Loucy (cell line): ENCODE results near the gene TNNI3.

ENCODE experiments used
- H2AFZ ChIP-seq: fragments of 200-600 bp; sonication (generic); 2 replicates; pipeline ENCODE4 v1.6.0; 2016; ENCODE audit warnings: antibody characterized with exemption, mild to moderate bottlenecking, low read length, moderate library complexity
- H3F3A ChIP-seq: fragments of 200-600 bp; 2 replicates; pipeline ENCODE4 v1.6.0; 2016; ENCODE audit warnings: antibody characterized with exemption, low read depth, mild to moderate bottlenecking
- H3K27me3 ChIP-seq: fragments of 200-600 bp; sonication (generic); 2 replicates; pipeline ENCODE4 v1.6.1; 2014; ENCODE audit warnings: low read length, mild to moderate bottlenecking; ENCODE audit not compliant: insufficient read depth, poor library complexity, severe bottlenecking
- H3K36me3 ChIP-seq: fragments of 200-600 bp; sonication (generic); 2 replicates; pipeline ENCODE4 v1.6.1; 2016; ENCODE audit warnings: low read length; ENCODE audit not compliant: insufficient read depth
- H3K4me1 ChIP-seq: fragments of 200-600 bp; sonication (generic); 2 replicates; pipeline ENCODE4 v1.5.1; 2014; ENCODE audit warnings: low read length, mild to moderate bottlenecking; ENCODE audit not compliant: insufficient read depth, poor library complexity, severe bottlenecking
- H3K4me2 ChIP-seq: fragments of 200-600 bp; sonication (generic); 2 replicates; pipeline ENCODE4 v1.6.0; 2014; ENCODE audit warnings: antibody characterized with exemption, low read length, low read depth, mild to moderate bottlenecking; ENCODE audit not compliant: poor library complexity, severe bottlenecking
- H3K4me3 ChIP-seq: fragments of 200-600 bp; sonication (generic); 2 replicates; pipeline ENCODE4 v1.5.1; 2014; ENCODE audit warnings: low read length, mild to moderate bottlenecking, mixed read lengths; ENCODE audit not compliant: poor library complexity, severe bottlenecking
- H3K79me2 ChIP-seq: fragments of 200-600 bp; sonication (generic); 2 replicates; pipeline ENCODE4 v1.6.1; 2014; ENCODE audit warnings: low read length; ENCODE audit not compliant: insufficient read depth
- H3K9ac ChIP-seq: fragments of 200-600 bp; sonication (generic); 2 replicates; pipeline ENCODE4 v1.6.0; 2014; ENCODE audit warnings: mild to moderate bottlenecking, low read depth, low read length, moderate library complexity; ENCODE audit not compliant: poor library complexity, severe bottlenecking
- H3K9me2 ChIP-seq: fragments of 200-600 bp; sonication (generic); replicated peaks from 2 replicates; pipeline ENCODE4 v1.6.1; 2016; ENCODE audit warnings: low read depth, low read length, mixed read lengths
- H3K9me3 ChIP-seq: fragments of 200-600 bp; sonication (generic); 2 replicates; pipeline ENCODE4 v1.6.1; 2014; ENCODE audit warnings: mild to moderate bottlenecking, antibody characterized with exemption, low read length, low read depth; ENCODE audit not compliant: insufficient read depth
- H4K20me1 ChIP-seq: fragments of 200-600 bp; sonication (generic); 2 replicates; pipeline ENCODE4 v1.6.0; 2014; ENCODE audit warnings: antibody characterized with exemption, low read length, mild to moderate bottlenecking; ENCODE audit not compliant: insufficient read depth, poor library complexity, severe bottlenecking
- CTCF ChIP-seq: fragments of 200-600 bp; sonication (generic); conservative IDR thresholded peaks from 2 replicates; pipeline ENCODE4 v1.5.1; 2014; ENCODE audit warnings: mild to moderate bottlenecking, antibody characterized with exemption, low read length
- EZH2phosphoT487 ChIP-seq: fragments of 200-600 bp; IDR thresholded peaks from 2 replicates; pipeline ENCODE4 v1.6.1; 2018; ENCODE audit warnings: antibody characterized with exemption, mild to moderate bottlenecking, moderate library complexity, borderline replicate concordance

Gene TNNI3

GRCh38 chr19:55175117-55175867, 17.8 kb upstream of the TNNI3 start:
- Histone ChIP-seq H3K79me2 (no peaks in the 10 kb centered on the region), H3K4me2 (no peak overlapping the region), H3K4me1 (peaks cover 7% of the 10 kb centered on the region), H3K4me3 (no peak overlapping the region), H3K9me3 (no peaks in the 10 kb centered on the region), H3K27me3 (no peaks in the 10 kb centered on the region), H2AFZ (no peak overlapping the region), H4K20me1 (no peaks in the 10 kb centered on the region), H3K36me3 (no peaks in the 10 kb centered on the region), H3K9ac (no peak overlapping the region), H3F3A (no peaks in the 10 kb centered on the region), H3K9me2 (no peaks in the 10 kb centered on the region)
- no peak for TF ChIP-seq EZH2phosphoT487
- TF ChIP-seq CTCF: no peak

- no peak overlapping the region for H3K4me3 ChIP-seq
- H3K79me2 ChIP-seq: no peaks in the 10 kb centered on the region
- peaks cover 4% of the 10 kb centered on the region for H3K4me1 ChIP-seq
- no peaks in the 10 kb centered on the region for H3K36me3 ChIP-seq
- no peaks in the 10 kb centered on the region for H3F3A ChIP-seq
- H4K20me1 ChIP-seq: no peaks in the 10 kb centered on the region
- H3K9me2 ChIP-seq: no peaks in the 10 kb centered on the region
- TF ChIP-seq EZH2phosphoT487 (no peak), CTCF (no peak)
- no peak overlapping the region for H3K9ac ChIP-seq
- no peaks in the 10 kb centered on the region for H3K27me3 ChIP-seq
- no peaks in the 10 kb centered on the region for H3K9me3 ChIP-seq
- H2AFZ ChIP-seq: no peak overlapping the region
- no peak overlapping the region for H3K4me2 ChIP-seq
Observed at GRCh38 chr19:55174425-55175116, 17.0 kb upstream of the TNNI3 start.

- Histone ChIP-seq H3K9me2 (no peaks in the 10 kb centered on the region), H3K79me2 (no peaks in the 10 kb centered on the region), H3K36me3 (no peaks in the 10 kb centered on the region), H4K20me1 (no peaks in the 10 kb centered on the region), H3K9ac (no peak overlapping the region), H3K4me3 (no peak overlapping the region), H3K4me2 (no peak overlapping the region), H3K27me3 (no peaks in the 10 kb centered on the region), H3F3A (no peaks in the 10 kb centered on the region), H3K9me3 (no peaks in the 10 kb centered on the region), H3K4me1 (no peaks in the 10 kb centered on the region), H2AFZ (no peak overlapping the region)
- TF ChIP-seq EZH2phosphoT487 (no peak), CTCF (no peak)
Observed at GRCh38 chr19:55173714-55174409, 16.3 kb upstream of the TNNI3 start.
